ENCODE data around the gene GLP2R. TPM values are rescaled to one million over a fixed set of nuclear protein-coding genes. Genes with fewer than 3 reads are reported as not detected.

GLP2R gene
- total and polyA plus RNA-seq, 2 of the 13 experiments (the other 11 are each of a cell fraction or from before 2014, with no cell fraction given) = 0.65 to 1.4 TPM

- TF ChIP-seq THAP9 (CRISPR knock-in tag; IDR thresholded peaks at IDR 0.05; ENCODE audit: borderline replicate concordance) = no peak
- no peak for TF ChIP-seq NR3C1 (CRISPR knock-in tag; IDR thresholded peaks at IDR 0.05)
- no peak for TF ChIP-seq HOXA7 (CRISPR knock-in tag; IDR thresholded peaks at IDR 0.05)
- peak; percentile 67 for TF ChIP-seq NFYB (CRISPR knock-in tag; IDR thresholded peaks at IDR 0.05)
- peak; percentile 58 for TF ChIP-seq NFYC (CRISPR knock-in tag; IDR thresholded peaks at IDR 0.05)
- no peak for TF ChIP-seq FOXK2 (IDR thresholded peaks at IDR 0.05)
- peak; percentile 99 for TF ChIP-seq RFX5 (IDR thresholded peaks at IDR 0.05; ENCODE audit: low read depth, low read length)
Observed at GRCh38 chr17:9817086-9817485, 8.6 kb upstream of the GLP2R start (continued).

- no TSS peak for BruUV-seq (replicated peaks)
- peaks cover 1 to 5% of the 10 kb centered on the region in 2 experiments; a peak in 1 of 5 replicates for H3K27me3 ChIP-seq (ENCODE audit: control insufficient read depth in 1 of 2, insufficient read depth in 2 of 2, low read length in 2 of 2)
- H2AFZ ChIP-seq (ENCODE audit: low read length) = no peak overlapping the region
- no peak overlapping the region for H3K9ac ChIP-seq (ENCODE audit: insufficient read depth, low read depth, low read length)
- H3K4me1 ChIP-seq (ENCODE audit: insufficient read depth, low read length) = no peaks in the 10 kb centered on the region
- 16% methylated on average over 4 of the region's 4 CpGs for WGBS (ENCODE audit: low lambda C conversion rate)
- no peaks in the 10 kb centered on the region for H4K20me1 ChIP-seq (ENCODE audit: insufficient read depth, low read length)
- no peak overlapping the region for H3K4me3 ChIP-seq (replicated peaks in 1 of 3; ENCODE audit: insufficient read depth in 1 of 3, low read depth in 2 of 3, low read length in 3 of 3)
- intact Hi-C loops (cut with micrococcal nuclease; ENCODE audit: unreplicated experiment) = no loop called here
- H3K36me3 ChIP-seq (replicated peaks in 1 of 2; ENCODE audit: control insufficient read depth in 1 of 2, insufficient read depth in 2 of 2, low read length in 2 of 2) = no peaks in the 10 kb centered on the region
- no peak overlapping the region for H3K4me2 ChIP-seq (ENCODE audit: low read depth, low read length)
- no peaks in the 10 kb centered on the region for H3K9me3 ChIP-seq (ENCODE audit: low read length)
- H3K27ac ChIP-seq (ENCODE audit: extremely low read length, insufficient read depth, low read length) = no peak overlapping the region
- ChIA-PET CTCF (ENCODE audit: low intra/inter-chr PET ratio, low total read pairs) (no interaction called here), POLR2A (no interaction called here)
- FAIRE-seq = no peak
- ATAC-seq = no peak
- in situ Hi-C loops (cut with HindIII; ENCODE audit: extremely low pct_ligation_motif_present, low pct_unique_long_range_greater_than_20kb) = no loop called here
- no peak for DNase-seq (ENCODE audit: low spot score)
- no peaks in the 10 kb centered on the region for H3K79me2 ChIP-seq (ENCODE audit: insufficient read depth, low read length)
- TF ChIP-seq ZFX (CRISPR knock-in tag; IDR thresholded peaks at IDR 0.05; ENCODE audit: low read depth) (no peak), NCOA2 (CRISPR knock-in tag; IDR thresholded peaks at IDR 0.05) (no peak), FLYWCH1 (CRISPR knock-in tag; IDR thresholded peaks at IDR 0.05) (no peak), HOXA9 (CRISPR knock-in tag; IDR thresholded peaks at IDR 0.05; ENCODE audit: borderline replicate concordance) (no peak), ZNF512 (CRISPR knock-in tag; IDR thresholded peaks at IDR 0.05) (no peak), TBP (CRISPR knock-in tag; IDR thresholded peaks at IDR 0.05) (no peak), POLR2AphosphoS5 (IDR thresholded peaks at IDR 0.05; ENCODE audit: low read depth, low read length) (no peak), ERF (CRISPR knock-in tag; IDR thresholded peaks at IDR 0.05) (no peak), RARG (CRISPR knock-in tag; IDR thresholded peaks at IDR 0.05; ENCODE audit: low read depth) (no peak), POLR2A (IDR thresholded peaks at IDR 0.05; ENCODE audit: insufficient read depth in 1 of 2, low read depth in 2 of 2, low read length in 2 of 2) (no peak), JUN (CRISPR knock-in tag; IDR thresholded peaks at IDR 0.05) (no peak), MNT (IDR thresholded peaks at IDR 0.05) (no peak), PLSCR1 (CRISPR knock-in tag; IDR thresholded peaks at IDR 0.05; ENCODE audit: borderline replicate concordance) (no peak)
Observed at GRCh38 chr17:9818760-9819159, 7.0 kb upstream of the GLP2R start.
